Measurements from ENCODE around the gene JCHAIN.
A peak's percentile ranks its signal among the peaks of the same experiment; 100 is the strongest.
"Not testable (repeated sequence)": the region's sequence is repeated elsewhere in the genome, so short reads cannot be mapped to it uniquely, and the experiment has no call there.

Gene JCHAIN

GRCh38 chr4:70704215-70704930, 38.1 kb upstream of the JCHAIN start:
- H3K4me3 ChIP-seq (ENCODE audit: low read depth, low read length), result peak overlapping the region; percentile 62
- 0 out of 2 replicates have a peak, but pooled peaks have one; percentile 34 for TF ChIP-seq CTCF (IDR thresholded peaks at IDR 0.05; ENCODE audit: borderline replicate concordance, insufficient read depth, low read depth, low read length)

GRCh38 chr4:70703619-70704214, 37.4 kb upstream of the JCHAIN start:
- no peak for TF ChIP-seq CTCF (IDR thresholded peaks at IDR 0.05; ENCODE audit: borderline replicate concordance, insufficient read depth, low read depth, low read length)
- peak overlapping the region; percentile 62 for H3K4me3 ChIP-seq (ENCODE audit: low read depth, low read length)

GRCh38 chr4:70702592-70702991, 36.3 kb upstream of the JCHAIN start:
- H3K4me3 ChIP-seq (ENCODE audit: low read depth, low read length), result not testable (repeated sequence)

GRCh38 chr4:70701271-70701670, 35.0 kb upstream of the JCHAIN start:
- H3K4me3 ChIP-seq (ENCODE audit: low read depth, low read length), result no peak overlapping the region
- no peak for TF ChIP-seq CTCF (IDR thresholded peaks at IDR 0.05; ENCODE audit: borderline replicate concordance, insufficient read depth, low read depth, low read length)

GRCh38 chr4:70700712-70701111, 34.4 kb upstream of the JCHAIN start:
- no peak overlapping the region for H3K4me3 ChIP-seq (ENCODE audit: low read depth, low read length)
- no peak for TF ChIP-seq CTCF (IDR thresholded peaks at IDR 0.05; ENCODE audit: borderline replicate concordance, insufficient read depth, low read depth, low read length)

GRCh38 chr4:70698435-70698834, 32.1 kb upstream of the JCHAIN start:
- not testable (repeated sequence) for H3K4me3 ChIP-seq (ENCODE audit: low read depth, low read length)

GRCh38 chr4:70694633-70695032, 28.3 kb upstream of the JCHAIN start:
- H3K4me3 ChIP-seq (ENCODE audit: low read depth, low read length), result not testable (repeated sequence)

- TF ChIP-seq CTCF (IDR thresholded peaks at IDR 0.05; ENCODE audit: borderline replicate concordance, insufficient read depth, low read depth, low read length), result no peak
- H3K4me3 ChIP-seq (ENCODE audit: low read depth, low read length), result no peak overlapping the region
Measured at GRCh38 chr4:70691661-70692060, 25.4 kb upstream of the JCHAIN start.
